C4-2B (cell line): ENCODE data around the gene ZNF592.

Source experiments
- H3K27ac ChIP-seq: fragments of 450-650 bp; 2 replicates; pipeline ENCODE4 v1.5.1; 2017
- ZFX ChIP-seq: fragments of 450-650 bp; IDR thresholded peaks from 2 replicates; pipeline ENCODE4 v1.6.1; 2017
- TF ChIP-seq, protein P1 (sequence below): fragments of 450-650 bp; conservative IDR thresholded peaks from 2 replicates; pipeline ENCODE4 v1.5.1; 2017; ENCODE audit warnings: mild to moderate bottlenecking

The ZNF592 gene

GRCh38 chr15:84811151-84811550, 62.8 kb downstream of the ZNF592 start:
- TF ChIP-seq ZFX, result no peak
- TF ChIP-seq, protein P1, sequence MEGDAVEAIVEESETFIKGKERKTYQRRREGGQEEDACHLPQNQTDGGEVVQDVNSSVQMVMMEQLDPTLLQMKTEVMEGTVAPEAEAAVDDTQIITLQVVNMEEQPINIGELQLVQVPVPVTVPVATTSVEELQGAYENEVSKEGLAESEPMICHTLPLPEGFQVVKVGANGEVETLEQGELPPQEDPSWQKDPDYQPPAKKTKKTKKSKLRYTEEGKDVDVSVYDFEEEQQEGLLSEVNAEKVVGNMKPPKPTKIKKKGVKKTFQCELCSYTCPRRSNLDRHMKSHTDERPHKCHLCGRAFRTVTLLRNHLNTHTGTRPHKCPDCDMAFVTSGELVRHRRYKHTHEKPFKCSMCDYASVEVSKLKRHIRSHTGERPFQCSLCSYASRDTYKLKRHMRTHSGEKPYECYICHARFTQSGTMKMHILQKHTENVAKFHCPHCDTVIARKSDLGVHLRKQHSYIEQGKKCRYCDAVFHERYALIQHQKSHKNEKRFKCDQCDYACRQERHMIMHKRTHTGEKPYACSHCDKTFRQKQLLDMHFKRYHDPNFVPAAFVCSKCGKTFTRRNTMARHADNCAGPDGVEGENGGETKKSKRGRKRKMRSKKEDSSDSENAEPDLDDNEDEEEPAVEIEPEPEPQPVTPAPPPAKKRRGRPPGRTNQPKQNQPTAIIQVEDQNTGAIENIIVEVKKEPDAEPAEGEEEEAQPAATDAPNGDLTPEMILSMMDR, result no peak
- H3K27ac ChIP-seq, result no peak overlapping the region

DNA sequence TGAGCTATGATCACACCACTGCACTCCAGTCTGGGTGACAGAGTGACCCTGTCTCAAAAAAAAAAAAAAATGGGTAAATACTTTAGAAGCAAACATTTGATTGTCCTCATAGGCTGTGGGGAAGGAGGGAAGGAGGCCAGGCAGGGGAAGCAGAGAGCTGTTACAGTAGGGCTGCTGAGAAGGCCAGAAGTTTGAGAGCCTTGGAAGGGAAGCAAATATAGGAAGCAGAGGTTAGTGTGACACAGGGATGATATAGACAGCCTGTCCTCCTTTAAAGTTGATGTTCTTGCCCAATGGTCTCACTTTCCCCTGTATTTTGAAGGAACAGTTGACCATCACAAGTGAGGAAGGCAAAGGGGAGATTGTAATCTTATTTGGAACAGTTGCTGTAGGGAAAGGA, 63.4 kb downstream of the ZNF592 start:
- no peak for TF ChIP-seq ZFX
- TF ChIP-seq, protein P1, result no peak
- H3K27ac ChIP-seq, result no peak overlapping the region

DNA sequence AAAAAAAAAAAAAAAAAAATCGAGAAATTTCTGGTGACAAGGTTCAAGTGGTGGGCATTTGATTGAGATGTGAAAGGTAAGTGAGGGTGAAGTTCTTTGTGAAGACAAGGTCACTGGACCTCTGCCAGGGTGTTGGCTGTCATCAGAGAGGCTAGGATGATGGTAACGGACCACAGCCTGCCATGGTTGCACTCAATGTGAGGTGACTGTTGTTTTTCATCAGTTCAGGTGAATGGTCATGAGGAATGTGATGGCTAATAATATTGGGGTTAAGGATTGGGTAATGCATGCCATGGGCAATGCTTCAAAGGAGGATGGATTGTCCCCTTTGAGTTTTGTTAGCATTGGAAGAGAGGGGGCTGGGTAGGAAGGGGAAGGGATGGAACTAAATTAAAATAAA, 64.5 kb downstream of the ZNF592 start:
- H3K27ac ChIP-seq, result no peak overlapping the region
- TF ChIP-seq ZFX, result no peak
- TF ChIP-seq, protein P1, result no peak

- H3K27ac ChIP-seq, result no peak overlapping the region
These were observed 65.0 kb downstream of the ZNF592 start for GRCh38 chr15:84813435-84813834.

GRCh38 chr15:84813931-84814330, 65.5 kb downstream of the ZNF592 start:
- TF ChIP-seq, protein P1, result no peak
- no peak for TF ChIP-seq ZFX
- H3K27ac ChIP-seq, result no peak overlapping the region

More at GRCh38 chr15:84813435-84813834, 65.0 kb downstream of the ZNF592 start:
- TF ChIP-seq, protein P1, result no peak
- TF ChIP-seq ZFX, result no peak

- TF ChIP-seq, protein P1, result no peak
- TF ChIP-seq ZFX, result no peak
- H3K27ac ChIP-seq, result no peak overlapping the region
These were observed 66.5 kb downstream of the ZNF592 start for GRCh38 chr15:84814916-84815315.

DNA sequence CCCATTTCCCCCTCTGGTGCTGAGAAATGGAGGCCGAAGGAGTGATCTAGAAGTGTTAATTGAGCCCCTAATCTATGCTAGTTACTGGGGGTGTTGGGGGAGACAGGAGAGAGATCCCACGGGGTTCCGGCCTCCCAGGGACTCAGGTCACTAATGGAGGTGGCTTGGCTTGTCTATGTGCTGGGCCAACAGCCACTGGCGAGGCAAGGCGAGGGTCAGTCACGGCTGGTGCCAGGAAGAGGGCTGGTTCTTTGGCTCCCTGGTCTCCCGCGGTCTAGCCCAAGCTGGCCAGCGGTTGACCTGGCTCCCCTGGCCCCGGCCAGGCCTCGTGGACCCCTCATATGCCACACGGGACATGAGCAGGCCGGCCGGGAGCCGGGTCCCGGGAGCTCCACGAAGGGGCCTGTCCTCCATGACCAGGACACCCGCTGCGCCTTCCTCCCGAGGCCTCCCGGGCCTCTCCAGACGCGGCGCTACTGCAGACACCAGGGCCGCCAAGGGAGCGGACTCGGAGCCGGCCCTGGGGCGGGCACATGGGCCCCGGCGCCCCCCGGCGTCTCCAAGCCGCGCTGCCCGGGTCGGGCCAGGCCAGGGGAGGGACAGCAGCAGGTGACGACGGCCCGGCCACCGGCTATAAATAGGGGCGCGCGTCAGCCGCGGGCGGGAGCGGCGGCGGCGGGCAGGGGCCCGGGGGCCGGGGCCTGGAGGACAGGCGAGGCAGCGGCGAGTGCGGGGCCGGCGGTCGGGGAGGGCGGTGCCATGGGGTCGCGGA, 68.5 kb downstream of the ZNF592 start, which contains the start of gene ALPK3:
Gene ALPK3 (plus strand): TSS at position 663 of the 772 bp plus-strand sequence. CDS start 97 bp downstream, at position 760.
- no peak for TF ChIP-seq ZFX
- TF ChIP-seq, protein P1, result no peak
- H3K27ac ChIP-seq, result peak within 1 kb of the TSS; percentile 90
